GM21619 (cell line): Measurements from ENCODE around the gene PAPPA2.
"Not testable (repeated sequence)": the region's sequence is repeated elsewhere in the genome, so short reads cannot be mapped to it uniquely, and the experiment has no call there.

Source experiments
- ATAC-seq: cut with Tn5 transposase; IDR thresholded peaks from one replicate; pipeline ENCODE4 v1.9.1; 2021; ENCODE audit not compliant: unreplicated experiment

Gene PAPPA2

DNA sequence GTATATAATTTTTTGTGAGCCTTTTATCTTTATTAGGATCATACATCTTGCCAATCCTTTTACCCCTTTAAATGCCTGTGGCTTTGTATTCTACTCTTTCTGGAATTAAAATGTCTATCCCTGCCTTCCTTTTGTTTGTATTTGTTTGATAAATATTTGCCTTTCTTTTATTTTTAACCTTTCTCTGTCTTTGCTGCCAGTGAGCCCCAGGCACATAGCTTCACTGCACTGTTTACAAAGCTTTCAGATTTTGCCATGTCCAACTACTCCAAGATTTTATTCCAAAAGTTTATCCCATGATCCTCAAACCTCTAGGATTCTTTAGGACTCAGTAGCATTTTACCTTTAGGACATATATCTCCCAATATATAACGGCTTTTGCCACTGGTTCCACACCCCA lies 281.2 kb downstream of the PAPPA2 start:
- no peak for ATAC-seq

DNA sequence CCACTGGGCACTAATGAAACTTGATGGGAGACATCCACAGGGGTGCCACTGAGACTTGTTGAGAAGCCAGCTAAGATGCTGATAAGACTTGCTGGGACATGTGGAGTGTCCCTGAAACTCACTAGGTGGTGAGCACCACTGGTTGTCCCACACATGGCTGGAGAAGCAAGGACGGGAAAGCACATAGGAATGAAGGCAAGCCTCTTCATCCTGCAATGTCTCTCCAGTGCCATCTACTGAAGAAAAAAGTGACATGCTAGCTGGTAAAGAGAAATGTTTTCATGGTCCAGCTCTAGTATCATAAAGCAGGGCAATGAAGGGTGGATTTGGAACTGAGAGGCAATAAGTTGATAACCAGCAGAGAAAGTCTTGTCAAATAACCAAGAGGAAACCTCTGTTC lies 283.0 kb downstream of the PAPPA2 start:
- no peak for ATAC-seq

DNA sequence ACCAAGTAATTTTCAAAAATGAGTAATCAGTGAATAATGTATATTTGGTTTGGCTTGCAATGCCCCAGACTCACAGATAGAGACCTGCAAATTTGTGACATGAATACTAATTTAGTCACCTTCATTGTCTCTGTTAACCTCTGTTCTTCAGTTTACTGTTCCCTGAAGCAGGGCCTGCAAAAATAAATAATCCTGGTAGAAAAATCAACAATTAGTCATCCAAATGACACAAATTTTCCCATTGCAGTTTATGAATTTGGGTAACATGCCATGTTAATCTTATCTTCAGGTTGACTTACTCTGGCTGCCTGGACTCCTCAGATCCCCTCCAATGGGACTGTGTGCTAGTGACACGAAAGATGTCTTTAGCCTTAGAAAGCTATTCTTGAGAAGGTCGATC lies 289.5 kb downstream of the PAPPA2 start:
- ATAC-seq: no peak

DNA sequence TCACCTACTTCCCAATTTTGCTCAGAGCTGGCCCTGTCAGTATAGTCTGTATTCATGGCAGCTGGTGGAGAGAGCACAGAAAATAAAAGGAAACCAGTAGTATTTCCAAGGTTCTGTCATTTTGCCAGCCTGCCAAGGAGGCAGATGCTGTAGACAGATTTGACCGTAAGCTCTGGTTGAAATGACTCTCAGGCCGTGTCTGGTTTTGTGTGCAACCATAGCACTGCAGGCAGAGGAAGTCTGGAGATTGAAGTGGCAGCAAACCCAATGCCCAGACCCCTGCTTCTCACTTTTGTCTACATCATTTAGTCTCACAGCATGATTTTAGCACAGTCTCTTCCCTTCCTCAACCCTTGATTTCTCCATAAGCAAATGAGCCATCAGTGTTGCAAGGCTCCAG lies 291.7 kb downstream of the PAPPA2 start:
- no peak for ATAC-seq

DNA sequence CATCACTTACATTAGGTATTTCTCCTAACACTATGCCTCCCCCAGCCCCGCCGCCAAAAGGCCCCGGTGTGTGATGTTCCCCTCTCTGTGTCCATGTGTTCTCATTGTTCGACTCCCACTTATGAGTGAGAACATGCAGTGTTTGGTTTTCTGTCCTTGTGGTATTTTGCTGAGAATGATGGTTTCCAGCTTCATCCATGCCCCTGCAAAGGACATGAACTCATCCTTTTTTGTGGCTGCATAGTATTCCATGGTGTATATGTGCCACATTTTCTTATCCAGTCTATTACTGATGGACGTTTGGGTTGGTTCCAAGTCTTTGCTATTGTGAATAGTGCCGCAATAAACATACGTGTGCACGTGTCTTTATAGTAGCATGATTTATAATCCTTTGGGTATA lies 293.8 kb downstream of the PAPPA2 start:
- ATAC-seq: not testable (repeated sequence)

DNA sequence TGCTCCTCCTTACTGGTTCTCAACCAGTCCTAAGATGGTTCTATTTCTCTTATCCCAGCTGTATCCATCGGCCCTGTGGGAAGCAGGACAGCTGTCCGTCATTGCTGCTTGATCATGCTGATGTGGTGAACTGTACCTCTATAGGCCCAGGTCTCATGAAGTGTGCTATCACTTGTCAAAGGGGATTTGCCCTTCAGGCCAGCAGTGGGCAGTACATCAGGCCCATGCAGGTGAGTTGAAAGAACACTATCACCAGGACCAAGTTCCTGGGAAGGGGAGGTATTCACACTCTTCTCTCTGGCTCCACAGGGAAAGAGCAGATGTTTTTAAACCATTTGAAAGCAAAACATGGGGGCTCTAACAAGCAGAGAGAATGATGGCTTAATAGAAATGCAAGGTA lies 302.6 kb downstream of the PAPPA2 start:
- ATAC-seq: no peak

DNA sequence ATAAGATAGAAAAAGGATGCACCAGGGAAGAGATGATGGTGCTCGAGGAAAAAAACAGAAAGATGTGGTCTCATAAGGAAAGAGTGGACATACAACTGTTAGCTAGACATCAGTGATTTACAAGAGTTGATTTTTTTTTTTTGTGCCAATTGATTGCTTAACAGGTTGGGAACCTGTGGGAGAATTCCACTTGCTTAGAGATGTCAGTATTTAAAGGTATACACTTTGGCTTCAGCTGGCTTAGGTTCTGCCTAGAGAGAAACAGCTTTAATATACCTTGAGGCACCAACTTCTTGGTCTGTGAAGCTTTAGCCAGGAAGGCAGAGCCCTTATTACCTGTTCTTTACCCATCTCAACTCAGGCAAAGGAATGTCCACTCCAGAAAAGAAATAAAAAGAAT lies 303.8 kb downstream of the PAPPA2 start:
- ATAC-seq: no peak

DNA sequence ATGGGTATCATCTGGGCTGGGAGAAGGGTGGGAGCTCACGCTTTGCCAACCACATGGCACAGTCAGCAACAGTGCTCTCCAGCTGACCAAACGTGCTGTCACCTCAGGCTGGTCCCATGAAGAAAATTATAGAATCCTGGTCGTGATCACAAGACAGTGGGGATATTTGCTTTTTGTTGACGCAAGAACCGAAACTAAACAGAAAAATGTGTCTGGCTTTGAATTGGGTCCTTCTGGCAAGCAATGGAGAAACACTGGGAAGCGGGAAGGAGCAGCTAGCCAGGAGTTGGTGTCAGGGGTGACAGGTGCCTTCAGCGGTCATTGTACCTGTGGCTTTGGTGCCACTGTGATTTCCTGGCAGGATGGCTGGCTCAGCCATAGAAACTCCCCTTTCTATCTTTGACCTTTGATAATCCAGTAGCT lies 304.8 kb downstream of the PAPPA2 start:
- ATAC-seq: no peak

DNA sequence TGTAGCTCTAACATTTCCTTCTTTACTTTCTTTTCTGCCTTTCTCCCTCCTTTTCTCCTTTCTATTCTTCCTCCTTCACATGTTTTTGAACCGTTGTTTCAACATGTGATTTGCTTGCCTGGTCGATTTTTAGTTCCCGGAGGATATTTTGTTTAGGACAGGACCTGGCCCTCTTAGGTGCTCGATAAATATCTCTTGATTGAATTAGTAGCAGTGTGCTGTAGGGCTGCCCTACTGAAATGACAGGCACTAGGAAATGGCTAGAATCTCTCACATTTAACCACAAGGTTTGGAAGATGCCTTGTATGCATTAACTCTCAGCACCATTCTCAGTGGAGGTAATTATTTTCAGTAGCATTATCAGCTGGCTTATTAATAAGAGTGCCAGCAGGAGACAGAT lies 305.6 kb downstream of the PAPPA2 start:
- no peak for ATAC-seq

DNA sequence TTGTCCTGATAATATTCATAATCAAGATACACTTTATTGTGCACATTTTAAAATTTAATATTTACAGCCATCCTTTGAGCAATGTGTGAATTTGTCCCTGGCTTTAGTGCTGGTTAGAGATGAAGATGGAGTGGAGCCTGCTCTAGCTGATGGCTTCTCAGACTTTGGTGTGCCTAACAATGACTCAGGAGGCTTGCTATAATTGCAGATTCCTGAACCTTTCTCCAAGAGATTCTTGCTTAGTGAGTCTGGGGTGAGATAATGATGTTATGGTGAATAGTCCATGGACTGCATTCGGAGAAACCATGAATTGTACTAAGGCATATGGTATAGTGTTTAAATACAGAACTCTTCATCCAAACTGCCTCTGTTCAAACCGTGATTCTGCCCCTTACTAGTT lies 307.1 kb downstream of the PAPPA2 start:
- no peak for ATAC-seq

DNA sequence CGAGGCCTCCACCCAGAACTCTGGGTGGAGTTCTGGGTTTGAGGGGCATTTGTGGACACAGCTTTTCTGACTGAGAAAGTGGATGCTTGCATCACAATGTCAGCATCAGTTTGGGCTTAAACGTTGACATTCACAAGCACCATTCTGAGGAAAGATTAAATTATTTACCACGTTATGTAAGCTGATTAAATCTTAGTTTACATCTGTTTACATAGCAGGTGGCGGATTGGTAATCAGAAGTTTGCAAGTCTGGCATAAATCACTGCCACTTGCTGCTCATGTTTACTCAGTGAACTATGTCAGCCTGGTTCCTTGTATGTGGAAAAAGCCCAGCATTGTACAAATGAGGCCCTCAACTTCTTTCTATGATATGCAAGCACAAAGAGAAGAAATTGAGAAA lies 310.1 kb downstream of the PAPPA2 start:
- ATAC-seq: no peak

DNA sequence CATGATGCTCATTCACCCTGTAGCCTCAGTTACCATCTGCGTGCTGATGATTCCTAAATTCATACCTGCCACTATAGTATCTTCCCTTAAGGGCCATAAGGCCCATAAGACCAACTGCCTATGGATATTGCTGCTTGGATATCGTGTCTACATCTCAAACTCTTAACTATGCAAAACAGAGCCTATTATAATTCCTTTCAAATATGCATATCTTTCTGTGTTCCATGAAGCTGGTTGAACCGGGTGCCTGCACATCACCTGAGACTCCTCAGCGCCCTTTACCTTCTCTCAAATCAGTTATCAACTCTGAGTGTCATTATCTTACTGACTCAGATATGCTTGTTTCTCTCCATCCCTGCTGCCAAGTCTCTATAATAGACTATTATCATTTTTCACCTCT lies 311.2 kb downstream of the PAPPA2 start:
- no peak for ATAC-seq

DNA sequence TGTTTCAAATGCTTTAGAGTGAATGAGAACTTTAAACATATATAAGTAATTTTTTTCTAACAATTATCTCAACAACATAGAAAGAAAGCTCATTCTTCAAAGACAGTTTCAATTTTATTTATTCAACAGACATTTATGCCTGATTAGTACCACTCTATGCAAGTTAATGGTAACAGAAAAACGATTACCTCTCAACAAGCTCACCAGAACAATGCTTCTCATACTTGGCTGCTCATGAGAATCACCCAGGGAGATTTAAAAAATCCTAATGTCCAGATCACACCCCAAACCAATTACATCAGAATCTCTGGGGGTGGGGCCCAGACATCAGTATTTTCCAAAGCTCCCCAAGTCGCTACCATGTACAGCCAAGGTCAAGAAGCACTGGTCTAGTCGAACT lies 312.4 kb downstream of the PAPPA2 start:
- no peak for ATAC-seq

DNA sequence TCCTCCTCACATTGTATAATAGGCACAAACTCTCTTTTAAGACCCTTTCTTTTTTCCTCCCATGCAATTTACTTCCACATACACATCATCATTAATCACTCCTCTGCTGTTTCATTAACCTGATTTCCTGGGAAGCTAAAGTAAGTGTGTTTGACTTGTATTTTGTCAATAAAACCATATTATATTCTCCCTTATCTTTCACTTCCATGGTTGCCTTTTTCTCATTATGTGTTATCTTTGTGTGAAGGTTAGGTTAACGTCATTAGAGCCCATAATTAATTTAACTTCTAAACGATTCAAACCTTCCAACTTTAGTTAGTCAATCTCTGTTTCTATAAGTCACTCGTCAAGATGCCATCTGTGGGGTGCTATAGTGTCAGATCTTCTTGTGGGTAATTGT lies 313.0 kb downstream of the PAPPA2 start:
- ATAC-seq: no peak

DNA sequence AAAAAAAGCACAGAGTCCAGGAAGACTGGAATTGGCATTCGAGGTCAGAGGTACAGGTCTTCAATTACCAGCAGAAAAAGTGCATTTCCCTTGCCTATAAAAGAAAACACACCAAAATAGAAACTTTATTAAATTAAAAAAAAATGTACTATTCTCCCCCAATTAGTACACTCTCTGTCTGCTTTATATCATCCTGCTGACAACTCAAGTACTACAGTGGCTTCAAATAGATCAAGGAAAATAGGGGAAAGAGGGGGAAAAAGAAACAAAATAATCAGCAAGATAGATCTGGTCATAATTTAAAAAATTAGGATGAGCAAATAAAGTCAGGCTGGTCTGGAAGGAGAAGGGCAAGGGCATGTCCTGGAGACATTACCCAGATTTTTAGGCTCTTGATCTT lies 315.1 kb downstream of the PAPPA2 start:
- ATAC-seq: no peak

DNA sequence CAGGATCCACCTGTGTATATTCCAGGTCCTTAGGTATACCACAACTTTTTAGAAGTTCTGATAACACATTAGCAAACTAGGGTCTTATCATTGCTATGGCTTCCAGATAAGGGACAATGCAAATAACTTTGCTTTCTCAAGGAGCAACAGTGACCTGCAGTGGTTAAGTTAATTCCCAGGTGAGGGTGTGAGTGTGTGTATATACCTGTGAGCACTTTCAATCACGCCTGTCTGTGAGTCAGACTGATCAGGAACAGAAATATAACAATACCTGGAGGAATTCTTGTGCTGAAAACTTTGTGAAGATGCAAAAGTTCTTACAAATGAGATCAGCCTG lies 317.0 kb downstream of the PAPPA2 start:
- no peak for ATAC-seq

DNA sequence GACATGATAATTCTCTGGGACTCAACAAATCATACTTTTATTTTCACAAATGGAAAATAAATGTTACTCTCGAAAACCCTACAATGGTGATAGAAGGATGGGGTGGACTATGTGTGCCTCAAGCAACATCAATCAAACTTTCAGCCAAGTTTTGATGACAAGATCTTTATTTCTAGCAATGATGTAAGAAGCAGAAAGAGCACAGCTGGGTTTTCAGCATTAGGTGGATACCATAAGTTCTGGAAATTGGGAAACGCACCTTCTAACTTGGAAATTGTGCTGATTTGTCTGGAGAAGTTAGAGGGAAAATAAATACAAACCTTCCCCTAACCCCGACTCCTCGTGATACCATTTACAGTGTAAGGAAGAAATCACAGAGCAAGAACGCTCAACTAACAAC lies 320.3 kb downstream of the PAPPA2 start:
- ATAC-seq: no peak

DNA sequence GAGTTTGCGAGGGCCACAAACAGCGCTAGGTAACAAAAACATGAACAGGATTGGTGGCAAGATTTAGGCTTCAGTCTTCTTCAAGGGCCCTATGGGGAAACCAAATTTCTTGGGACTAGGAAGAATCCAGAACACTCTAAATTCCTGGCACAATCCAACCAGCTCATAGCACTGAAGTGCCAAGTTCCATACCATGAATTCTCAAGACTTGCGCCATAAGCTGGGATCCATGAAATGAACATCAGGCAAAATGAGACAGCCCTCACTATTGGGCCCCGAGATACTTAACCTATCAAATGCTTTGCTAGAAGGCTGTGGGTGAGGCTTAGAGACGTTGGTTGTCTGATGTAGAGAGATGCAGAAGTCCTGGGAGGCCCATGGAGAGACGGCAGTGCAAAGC lies 322.1 kb downstream of the PAPPA2 start:
- ATAC-seq: no peak

DNA sequence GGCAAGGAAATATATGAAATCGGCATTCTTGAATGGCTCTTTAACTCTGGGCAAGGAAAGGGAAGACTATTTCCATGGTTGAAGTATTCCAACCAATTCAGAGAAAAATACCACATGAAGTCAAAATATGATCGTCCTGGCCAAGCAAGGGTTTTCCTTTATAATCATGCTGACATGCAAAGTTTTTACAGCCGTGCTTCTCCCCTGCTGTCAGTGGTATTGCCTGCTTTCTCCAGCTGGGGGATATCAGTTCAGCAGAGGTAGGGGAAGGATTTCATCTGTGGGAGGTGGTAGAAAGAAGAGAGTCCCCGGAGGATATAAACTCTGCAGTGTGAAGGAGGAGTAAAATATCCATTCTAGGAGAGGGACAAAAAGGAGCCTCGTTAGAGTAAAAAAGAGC lies 322.8 kb downstream of the PAPPA2 start:
- no peak for ATAC-seq

DNA sequence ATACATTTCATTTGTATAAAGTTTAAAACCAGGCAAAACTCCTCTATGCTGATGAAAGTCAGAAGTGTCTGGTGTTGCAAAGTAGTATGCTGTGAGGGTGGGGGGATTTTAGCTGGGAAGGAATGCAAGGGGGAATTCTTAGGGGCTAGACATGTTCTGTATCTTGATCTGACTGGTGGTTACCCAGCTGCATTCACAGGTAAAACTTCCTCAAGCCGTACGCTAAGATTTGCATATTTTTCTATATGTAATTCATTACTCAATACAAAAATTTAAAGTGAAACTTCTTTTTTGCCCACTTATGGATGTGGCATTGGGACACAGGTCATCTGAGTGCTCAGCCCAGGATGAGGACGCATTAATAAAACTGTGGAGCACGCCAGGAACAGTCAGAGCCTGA lies 323.3 kb downstream of the PAPPA2 start:
- ATAC-seq: peak; percentile 64

DNA sequence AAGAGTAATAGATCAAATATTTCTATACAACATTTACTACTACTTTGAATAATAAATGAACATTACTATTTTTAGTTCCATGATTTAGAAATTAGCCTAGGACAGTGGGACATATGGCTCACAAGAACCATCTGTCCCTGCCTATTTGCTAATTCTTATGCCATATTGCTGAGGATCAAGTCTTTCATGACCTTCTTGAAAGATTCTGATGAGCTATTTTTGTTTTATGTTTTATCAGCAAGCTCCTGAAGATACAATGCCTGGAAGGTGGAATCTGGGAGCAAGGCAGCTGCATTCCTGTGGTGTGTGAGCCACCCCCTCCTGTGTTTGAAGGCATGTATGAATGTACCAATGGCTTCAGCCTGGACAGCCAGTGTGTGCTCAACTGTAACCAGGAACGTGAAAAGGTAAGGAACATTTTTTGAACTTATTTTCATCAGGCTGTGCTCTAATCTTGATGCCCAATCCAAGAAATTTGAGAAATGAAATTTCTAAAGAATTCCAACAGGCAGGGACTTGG lies 326.7 kb downstream of the PAPPA2 start:
- no peak for ATAC-seq

DNA sequence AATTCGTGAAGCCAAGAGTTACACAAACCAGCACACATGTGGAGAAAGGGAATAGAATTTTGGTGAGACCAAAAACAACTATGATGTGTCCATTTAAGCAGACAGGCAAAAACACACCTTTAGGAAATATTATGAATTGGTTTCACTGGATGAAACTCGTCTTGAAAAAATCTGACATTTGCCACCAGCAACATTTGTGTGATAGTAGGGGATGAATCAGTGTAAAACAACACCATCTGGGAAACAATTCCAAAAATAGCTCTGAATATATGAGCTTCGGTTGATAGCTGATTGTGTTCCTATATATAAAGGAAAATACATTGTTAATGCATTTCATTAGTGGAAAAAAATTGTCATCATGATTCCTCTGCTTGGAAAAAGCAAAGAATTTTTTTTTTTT lies 327.8 kb downstream of the PAPPA2 start:
- no peak for ATAC-seq

DNA sequence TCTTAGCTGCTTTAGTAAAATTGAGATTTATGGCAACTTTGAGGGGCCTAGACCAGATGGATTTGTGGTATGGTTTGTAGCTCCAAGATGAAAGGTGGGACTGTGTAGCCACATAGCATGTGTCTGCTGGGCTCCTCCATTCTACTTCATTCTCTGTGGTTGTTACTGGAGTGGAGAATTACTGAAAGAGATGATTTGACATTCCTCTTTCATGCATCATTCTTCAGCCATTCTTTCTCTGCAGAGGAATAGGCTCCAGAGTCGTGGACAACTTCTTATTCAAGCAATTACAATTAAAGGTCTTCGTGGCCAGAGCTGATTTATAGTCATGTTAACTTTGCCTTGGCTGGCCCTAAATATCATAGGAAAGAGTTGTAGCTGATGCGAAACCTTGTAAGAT lies 328.9 kb downstream of the PAPPA2 start:
- ATAC-seq: no peak

DNA sequence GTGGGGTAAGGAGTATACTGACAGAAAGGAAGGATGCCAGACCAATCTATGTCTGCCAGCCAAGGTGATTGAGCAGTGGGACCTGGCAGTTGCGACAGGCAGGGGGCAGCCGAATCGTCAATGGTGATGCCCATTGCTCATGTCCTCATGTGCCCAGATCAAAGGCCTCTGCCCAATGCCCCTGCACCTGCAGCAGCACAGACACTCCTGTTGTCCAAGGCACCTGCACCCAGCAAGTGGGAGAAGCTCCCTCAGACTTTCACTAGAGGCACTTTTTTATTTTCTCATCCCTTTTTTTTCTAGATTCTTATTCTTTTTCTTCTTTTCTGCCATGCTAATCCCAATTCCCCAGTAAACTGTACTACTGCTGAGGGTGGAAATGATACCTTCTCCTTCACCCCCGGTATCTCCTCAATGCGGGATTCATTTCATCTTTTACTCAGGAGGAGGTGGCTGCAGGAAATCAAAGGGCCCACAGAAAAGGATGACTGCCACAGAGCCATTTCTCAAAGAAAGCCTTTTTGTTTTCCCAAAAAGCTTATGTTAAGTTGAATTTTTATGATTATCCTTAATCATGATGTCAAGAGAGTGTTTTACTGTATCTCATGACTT lies 332.0 kb downstream of the PAPPA2 start:
- ATAC-seq: no peak
